Skin epidermis (tissue), 12 donors: ENCODE data around the gene EPS8.
A peak's percentile ranks its signal among the peaks of the same experiment; 100 is the strongest.

ENCODE experiments used
- H3K27ac ChIP-seq, 21 experiments: fragments of 200-600 bp; sonication (generic) in 11 of 21; one replicate each; pipeline ENCODE4 v1.5.0; 2020; ENCODE audit warnings: mild to moderate bottlenecking in 3 of 21, inconsistent platforms in 2 of 21, moderate library complexity in 2 of 21
- H3K4me3 ChIP-seq, 7 experiments: fragments of 200-600 bp; sonication (generic) in 2 of 7; one replicate each; pipeline ENCODE4 v1.5.0; 2020; ENCODE audit warnings: inconsistent platforms in 2 of 7, mild to moderate bottlenecking in 2 of 7, moderate library complexity in 1 of 7

Gene EPS8

DNA sequence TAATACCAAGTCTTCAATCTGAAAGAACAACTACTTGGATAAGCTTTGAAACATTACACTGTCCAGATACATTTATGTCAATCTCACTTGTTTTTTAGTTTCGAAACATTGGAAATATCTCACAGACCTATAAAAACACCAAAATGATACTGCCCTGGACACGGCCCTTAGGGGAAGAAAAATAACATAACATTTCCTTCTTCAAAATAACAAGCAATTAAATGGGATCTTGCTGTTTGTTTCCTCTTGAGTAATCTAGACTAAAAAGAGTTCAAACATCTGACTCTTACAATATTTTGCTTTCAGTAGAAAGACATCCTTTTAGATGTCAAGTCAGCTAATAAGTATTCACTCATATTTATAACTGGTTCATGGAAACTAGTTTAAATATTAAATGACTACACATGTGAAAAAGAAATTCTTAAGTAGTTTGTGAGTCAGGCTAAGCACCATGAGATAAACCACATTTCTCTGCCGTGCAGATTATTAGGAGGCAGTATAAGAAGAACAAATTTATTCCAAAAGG lies 87.5 kb downstream of the EPS8 start:
- Histone ChIP-seq H3K27ac (peak overlapping the region in 16 of 21 experiments; percentile 3 to 71 (median 51)), H3K4me3 (no peak overlapping the region)

DNA sequence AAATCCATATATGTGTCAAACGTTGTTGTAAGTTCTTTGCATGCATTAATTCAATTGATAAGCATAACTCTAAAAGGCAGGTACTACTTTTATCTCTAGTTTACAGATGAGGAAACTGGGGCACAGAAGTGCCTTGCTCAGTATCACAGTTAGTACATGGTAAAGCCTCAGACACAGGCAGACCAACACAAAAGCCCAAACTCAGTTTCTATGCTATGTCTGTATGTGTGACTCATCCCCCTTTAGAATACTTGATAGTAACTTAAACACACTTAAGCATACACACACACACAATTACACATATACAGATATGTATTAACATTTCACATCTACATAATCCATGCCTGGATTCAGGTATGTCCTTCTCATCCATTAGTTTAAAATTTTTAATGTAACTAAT lies 88.0 kb downstream of the EPS8 start:
- H3K27ac ChIP-seq, result peak overlapping the region in 14 of 21 experiments; percentile 3 to 71 (median 46)
- no peak overlapping the region for H3K4me3 ChIP-seq

DNA sequence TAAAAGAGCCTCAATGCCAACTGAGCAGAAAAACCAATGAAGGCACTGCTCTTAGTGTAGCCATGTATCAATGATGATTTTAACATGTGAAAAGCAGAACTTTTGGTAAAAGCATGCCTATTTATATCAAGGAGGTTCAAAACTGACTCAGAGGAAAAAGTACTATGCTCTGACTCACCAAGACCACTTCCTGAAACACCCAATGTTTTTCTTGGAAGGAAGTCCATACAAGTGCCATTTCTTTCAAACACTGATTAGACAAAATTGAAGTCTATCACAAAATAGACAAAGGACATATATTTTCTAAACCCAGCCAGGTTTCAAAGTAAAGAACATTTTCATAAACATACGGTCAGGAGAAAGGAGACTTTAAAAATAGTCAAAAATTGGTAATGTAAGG lies 88.6 kb downstream of the EPS8 start:
- Histone ChIP-seq H3K4me3 (no peak overlapping the region), H3K27ac (peak overlapping the region in 14 of 21 experiments; percentile 3 to 71 (median 52))

DNA sequence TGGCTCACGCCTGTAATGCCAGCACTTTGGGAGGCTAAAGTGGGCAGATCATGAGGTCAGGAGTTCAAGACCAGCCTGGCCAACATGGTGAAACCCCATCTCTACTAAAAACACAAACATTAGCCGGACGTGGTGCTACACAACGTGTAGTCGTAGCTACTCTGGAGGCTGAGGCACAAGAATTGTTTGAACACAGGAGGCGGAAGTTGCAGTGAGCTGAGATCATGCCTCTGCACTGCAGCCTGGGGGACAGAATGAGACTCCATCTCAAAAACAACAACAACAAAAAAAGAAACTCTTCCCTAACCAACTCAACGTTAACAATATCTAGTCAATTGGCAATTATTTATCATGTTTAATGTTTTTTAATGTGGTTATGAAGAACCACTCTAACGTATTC lies 89.3 kb downstream of the EPS8 start:
- H3K27ac ChIP-seq, result peak overlapping the region in 14 of 21 experiments; percentile 1 to 71 (median 52)
- H3K4me3 ChIP-seq, result no peak overlapping the region

DNA sequence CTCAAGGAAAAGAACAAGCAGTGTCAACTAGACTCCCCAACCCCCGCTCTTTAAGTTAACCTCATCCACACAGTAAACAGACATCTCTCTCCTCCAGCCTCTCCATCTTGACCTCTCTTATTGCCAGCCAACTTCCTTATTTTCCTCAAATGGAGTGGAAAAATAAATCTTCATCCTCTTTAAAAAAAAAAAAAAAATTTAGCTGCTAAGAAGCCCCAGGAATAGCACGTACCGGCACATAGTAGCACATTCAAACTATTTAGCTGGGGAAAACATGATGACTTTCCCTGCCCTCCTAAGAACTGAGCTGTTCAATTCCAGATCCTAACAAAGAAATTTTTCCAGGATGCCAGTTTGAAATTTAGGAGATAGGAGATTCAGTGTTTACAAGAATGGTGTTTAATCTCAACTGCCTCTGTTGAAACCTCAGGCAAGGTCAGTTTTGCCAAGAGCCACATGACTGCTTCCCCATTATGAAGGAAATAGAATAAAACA lies 90.8 kb downstream of the EPS8 start:
- H3K4me3 ChIP-seq, result no peak overlapping the region
- peak overlapping the region in 14 of 21 experiments; percentile 11 to 71 (median 48) for H3K27ac ChIP-seq

DNA sequence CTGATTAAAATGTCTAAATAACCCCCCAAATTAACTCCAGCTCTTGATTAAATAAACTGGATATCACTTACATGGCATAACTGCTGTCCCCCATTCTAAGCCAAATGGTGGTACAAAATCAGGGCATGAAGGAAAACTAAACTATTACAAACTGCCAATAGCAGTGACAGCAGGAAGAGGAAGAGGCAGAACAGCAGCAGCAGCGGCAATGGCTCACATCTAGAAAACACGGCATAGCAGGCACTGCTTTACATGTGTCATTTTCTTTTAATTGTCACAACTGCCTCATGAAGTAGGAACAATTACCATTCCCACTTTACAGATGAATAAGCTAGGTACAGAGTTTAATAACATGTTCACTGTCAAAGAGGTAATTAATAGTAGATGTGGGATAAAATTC lies 92.0 kb downstream of the EPS8 start:
- peak overlapping the region in 9 of 21 experiments; percentile 1 to 71 (median 47) for H3K27ac ChIP-seq
- H3K4me3 ChIP-seq, result no peak overlapping the region

DNA sequence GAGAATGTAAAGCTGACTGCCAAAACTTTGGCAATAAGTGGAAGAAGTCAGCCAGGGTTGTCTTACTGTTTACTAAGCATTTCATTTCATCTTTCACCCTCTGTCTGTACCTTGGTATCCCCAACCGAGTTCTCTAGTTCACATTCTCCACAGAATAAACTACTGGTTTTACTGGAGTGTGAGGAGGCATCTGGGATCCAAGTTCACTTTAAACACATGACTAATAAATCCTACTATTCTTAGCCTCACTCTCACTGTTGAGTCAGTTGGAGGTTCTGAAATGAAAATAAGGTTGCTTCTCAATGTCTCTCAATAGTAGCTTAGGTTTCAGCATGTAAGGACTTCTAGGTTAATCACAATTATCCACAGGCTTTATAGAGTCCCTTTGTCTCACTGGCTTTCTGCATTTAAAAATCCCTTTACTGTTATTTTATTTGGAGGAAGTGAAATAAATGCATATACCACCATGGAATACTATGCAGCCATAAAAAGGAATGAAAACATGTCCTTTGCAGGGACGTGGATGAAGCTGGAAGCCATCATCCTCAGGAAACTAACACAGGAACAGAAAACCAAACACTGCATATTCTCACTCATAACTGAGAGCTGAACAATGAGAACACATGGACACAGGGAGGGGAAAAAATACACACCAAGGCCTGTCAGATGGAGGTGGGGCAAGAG lies 95.8 kb downstream of the EPS8 start:
- Histone ChIP-seq H3K27ac (peak overlapping the region in 1 of 21 experiments; percentile 13), H3K4me3 (no peak overlapping the region)

DNA sequence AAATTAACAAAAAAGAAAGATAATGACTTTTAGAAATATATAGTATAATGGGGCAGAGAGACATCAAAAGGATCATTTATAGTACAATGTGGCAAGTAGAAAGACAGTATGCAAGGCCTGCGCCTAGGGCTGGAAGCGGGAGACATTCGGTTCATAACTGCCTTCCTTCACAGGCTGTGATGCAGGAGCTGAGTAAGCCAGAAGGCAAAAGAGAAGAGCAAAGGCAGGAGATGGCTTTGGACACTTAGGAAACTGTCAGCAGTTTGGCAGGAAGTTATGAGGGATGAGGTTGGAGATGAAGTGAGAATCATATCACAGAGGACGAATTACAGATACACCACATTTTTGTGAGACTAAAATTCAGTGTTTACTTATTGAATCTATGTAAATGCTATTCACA lies 97.8 kb downstream of the EPS8 start:
- no peak overlapping the region for H3K4me3 ChIP-seq
- H3K27ac ChIP-seq, result peak overlapping the region in 2 of 21 experiments; percentile 7 to 15

DNA sequence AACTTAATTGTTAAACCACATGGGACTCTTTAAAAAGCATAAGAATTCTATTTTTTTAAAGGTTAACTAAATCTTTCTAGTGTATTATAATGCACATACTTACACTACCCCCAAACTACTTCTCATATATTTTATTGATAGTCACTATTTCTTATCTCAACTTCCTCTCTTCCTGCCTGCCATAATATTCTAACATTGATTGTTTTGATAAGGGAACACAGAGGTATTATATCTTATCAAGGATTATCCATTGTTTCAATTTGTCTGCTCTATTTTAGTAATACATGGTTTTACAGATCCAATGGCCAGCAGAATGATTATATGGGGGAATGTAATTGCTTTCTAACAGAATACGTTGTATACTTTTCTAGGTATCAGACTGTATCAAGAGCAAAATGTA lies 98.9 kb downstream of the EPS8 start:
- Histone ChIP-seq H3K27ac (no peak overlapping the region), H3K4me3 (no peak overlapping the region)

DNA sequence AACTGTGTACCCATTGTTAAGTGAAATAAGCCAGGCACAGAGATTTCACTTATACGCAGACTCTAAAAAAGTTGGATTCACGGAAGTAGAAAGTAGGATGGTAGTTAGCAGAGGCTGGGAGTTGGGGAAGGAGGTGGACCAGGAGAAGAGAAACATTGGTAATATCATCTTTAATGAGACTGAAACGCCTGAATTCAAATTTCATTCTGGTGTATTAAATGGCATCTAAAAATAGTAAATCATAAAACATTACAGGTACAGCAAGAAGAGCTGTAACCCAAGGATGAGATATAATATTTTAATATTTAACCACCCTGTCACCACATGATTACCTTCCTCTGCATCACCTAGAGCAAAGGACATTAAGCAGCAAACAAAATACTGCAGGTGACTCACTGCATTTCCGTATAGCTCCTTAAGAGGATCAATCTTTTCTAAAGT lies 99.4 kb downstream of the EPS8 start:
- no peak overlapping the region for H3K4me3 ChIP-seq
- H3K27ac ChIP-seq, result peak overlapping the region in 2 of 21 experiments; percentile 40 to 70

DNA sequence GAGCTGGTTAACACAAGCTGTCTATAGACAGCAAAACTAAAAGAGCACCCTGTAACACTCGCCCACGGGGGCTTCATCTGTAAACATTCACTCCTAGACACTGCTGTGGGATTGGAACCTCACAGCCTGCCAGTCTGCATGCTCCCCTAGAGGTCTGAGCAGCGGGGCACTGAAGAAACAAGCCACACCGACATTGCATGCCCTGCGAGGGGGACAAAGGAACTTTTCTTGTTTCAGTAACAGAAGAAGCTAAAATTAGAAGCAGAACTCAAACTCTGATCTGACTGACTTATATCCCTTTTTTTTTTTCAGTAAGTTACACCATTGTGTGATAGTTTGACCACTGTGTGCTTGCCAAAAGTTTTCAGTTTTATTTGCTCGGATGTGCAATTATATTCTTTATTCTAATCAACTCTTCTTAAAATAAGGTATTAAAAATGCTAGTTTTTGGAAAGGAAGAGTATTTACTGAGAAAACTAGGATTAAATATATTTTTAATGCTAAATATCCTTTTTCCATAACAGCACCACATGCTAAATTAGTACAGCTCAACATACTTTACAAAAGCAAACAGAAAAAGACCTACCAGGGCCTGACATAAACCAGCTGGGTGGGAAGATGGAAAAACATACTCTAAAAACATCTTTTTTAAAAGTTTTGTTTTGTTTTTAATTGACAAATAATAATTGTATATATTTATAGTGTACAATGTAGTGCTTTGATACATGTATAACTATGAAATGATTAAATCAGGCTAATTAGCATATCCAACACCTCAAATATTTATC lies 100.2 kb downstream of the EPS8 start:
- Histone ChIP-seq H3K27ac (peak overlapping the region in 17 of 21 experiments; percentile 0 to 75 (median 49)), H3K4me3 (peak overlapping the region in 1 of 7 experiments; percentile 5)

DNA sequence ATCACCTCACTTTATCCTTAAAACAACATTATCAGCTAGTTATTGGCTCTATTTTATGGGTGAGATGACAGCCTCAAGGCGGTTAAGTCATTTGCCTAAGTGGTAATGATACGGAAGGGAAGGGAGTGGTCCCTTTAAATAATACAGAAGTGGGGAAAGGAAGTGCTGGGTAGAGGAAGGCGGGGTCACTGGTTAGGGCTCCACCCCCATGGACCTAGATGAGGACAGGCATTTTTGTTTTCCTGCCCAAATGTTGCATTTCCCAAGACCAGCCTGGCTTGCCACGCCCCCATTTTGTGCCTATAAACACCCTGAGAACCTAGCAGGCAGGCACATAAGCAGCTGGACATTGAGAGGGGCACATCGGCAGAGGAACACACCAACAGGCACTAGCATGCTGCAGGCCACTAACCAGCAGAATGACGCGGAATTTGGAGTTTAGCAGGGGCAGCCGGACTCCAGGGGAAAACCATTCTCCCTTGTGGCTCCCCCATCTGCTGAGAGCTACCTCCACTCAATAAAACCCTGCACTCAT lies 100.9 kb downstream of the EPS8 start:
- Histone ChIP-seq H3K4me3 (peak overlapping the region in 1 of 7 experiments; percentile 5), H3K27ac (peak overlapping the region in 17 of 21 experiments; percentile 0 to 75 (median 49))

DNA sequence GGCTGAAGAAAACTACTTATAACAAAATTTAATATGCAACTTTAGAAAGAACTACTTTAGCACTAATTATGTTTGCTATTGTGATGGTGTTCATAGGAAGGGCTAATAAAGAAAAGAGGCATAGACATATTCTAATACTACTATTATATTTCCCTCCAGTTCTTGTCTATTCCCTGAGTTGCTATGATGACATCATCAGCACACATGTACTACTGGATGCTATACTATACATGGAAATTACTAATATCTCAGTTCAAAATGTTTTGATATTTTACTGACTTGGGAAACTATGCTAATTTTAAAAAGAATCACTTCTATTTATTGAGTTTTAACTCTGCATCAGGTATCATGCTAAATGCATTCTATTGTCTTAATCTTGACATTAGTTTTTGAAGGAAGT lies 101.6 kb downstream of the EPS8 start:
- Histone ChIP-seq H3K27ac (no peak overlapping the region), H3K4me3 (no peak overlapping the region)

DNA sequence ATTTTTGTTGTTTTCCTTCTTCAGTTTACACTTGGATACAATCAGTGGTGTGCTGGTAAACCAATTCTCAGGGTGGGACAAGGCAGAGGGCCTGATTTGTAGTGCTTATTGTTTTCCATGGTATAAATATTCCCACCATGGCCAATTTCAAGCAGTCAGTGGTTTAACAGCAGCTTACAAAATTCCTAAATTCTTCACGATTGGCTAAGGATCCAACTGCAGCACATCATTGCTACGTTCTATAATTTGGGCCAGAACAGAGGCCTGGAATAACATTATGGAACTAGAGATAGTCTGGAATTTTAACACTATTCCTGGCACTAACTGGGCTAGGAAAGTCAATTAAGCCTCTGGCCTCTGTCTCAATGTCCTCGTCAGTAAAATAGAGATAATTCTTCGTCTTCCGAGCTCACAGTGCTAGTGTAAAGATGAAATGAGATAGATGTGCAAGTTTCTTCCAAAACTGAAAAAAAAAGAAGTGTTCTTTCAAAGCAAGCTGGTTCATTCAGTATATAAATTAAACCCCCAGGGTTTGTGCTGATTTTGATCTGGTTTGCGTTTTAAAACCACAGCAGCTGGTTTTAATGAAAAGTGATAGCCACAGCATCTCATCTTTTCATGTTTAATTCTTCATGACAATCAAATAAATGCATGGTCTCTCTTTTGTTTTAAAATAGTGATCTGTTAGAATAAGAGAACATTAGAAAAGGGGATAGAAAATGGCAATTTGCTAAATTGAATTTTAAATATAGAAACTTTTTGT lies 104.1 kb downstream of the EPS8 start:
- H3K4me3 ChIP-seq, result no peak overlapping the region
- peak overlapping the region in 2 of 21 experiments; percentile 18 to 36 for H3K27ac ChIP-seq

DNA sequence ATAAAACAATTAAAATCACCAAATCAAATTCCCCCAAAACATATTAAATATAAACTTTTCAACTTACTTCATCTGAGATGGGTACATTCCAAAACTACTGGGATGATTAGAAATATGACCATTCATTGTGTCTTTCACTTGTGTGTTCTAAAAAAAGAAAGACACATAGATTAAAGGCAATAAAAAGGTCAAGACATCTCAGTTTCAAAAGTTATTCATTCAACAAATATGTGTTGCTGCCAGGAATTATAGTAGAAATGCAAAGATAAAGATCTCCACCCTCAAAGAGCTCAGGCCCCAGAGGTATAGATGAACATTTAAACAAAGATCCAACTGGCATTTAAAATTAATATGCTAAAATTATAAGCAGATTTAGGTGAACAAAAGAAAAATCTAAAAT lies 106.4 kb downstream of the EPS8 start:
- Histone ChIP-seq H3K4me3 (no peak overlapping the region), H3K27ac (no peak overlapping the region)

DNA sequence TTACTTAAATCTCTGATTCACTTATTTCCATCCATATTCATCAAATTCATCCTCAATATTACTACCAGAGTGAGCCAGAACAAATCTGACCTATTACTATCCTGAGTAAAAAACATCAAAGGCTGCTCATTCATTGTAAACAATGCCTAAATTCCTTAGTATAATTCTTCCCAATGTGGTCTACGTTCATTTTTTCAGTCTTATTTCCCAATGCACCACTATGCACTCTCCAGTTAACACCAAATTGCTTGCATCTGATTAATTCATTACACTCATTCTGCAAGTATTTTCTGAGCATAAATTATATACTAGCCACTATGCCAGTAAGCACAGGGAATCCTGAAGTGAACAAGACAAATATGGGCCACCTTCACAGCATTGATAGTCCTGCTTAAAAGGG lies 110.0 kb downstream of the EPS8 start:
- H3K4me3 ChIP-seq, result no peak overlapping the region
- H3K27ac ChIP-seq, result no peak overlapping the region

DNA sequence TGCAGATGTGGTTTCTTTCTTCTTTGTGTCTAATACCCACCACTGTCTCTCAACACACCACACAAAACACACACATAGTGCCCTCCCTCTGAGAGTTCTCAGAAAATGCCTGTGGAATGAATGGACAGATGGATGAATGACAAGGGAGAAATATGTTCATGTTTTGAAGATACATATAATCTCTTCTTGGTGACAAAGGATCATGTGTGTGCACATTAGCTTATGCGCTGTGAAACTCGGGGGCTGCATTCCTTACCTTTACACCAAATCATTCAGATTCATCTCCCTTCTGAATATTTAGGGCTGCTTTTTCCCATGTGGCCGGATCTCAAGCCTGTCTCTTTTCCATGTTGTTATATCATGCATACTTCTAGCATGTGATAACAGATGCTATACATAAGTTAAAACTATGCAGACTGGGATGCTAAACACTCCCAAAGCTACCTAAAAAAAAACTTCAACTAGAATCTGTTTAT lies 111.4 kb downstream of the EPS8 start:
- Histone ChIP-seq H3K4me3 (no peak overlapping the region), H3K27ac (no peak overlapping the region)

DNA sequence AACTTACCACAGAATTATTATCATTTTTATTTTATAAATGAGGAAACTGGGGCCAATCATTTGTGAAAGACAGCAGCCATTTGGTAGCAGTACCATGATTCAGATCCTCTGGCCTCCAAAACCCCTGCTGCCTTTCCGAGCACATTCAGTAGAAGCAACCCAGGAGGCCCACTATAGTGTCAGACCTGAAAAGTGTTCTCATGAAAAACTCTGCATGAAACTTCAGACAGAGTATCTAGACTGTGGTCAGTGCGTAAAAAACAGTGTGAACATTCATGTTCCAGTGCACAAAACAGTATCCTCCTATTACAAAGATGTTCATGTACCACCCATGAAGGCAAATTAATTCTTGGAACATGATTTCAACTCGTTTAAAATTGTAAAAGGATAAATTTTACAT lies 112.0 kb downstream of the EPS8 start:
- Histone ChIP-seq H3K4me3 (no peak overlapping the region), H3K27ac (no peak overlapping the region)

DNA sequence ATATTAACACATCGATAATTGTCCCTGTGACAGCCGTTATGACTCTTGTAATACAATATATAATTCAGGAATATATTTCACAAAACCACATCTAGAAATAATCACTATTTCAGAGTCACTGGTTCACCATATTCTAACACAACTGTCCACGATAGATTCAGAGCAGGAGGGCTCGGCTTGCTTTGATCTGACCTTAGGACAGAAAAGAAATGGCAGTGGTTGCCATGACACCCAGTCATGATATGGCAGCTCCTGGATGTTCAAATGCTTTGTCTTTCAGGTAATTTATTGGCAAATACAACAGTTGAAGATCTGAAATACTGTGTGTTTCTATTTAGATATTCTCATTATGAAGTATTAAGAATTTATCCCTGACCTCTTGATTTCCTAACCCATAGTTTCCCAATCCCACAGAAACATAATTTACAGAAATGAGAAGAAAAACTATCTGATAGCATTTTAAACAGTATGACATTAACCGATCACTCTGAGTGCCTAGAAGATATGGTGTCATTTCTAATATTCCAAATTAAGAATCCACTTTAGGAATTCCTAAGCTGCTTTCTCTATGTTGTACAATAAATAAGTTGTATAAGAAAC lies 116.4 kb downstream of the EPS8 start:
- H3K27ac ChIP-seq, result no peak overlapping the region
- no peak overlapping the region for H3K4me3 ChIP-seq
